Tibial nerve (tissue), 4 donors: ENCODE data around the gene KCNMA1. TPM values are rescaled to one million over a fixed set of nuclear protein-coding genes. Genes with fewer than 3 reads are reported as not detected.
"Not testable (repeated sequence)": the region's sequence is repeated elsewhere in the genome, so short reads cannot be mapped to it uniquely, and the experiment has no call there.

Experiments
- DNase-seq, 2 donors: peaks; one replicate each; pipeline ENCODE4 v3.0.0-alpha.2; 2019; ENCODE audit warnings: low spot score in 2 of 2
- H3K27ac ChIP-seq, 4 donors: fragments of 200-600 bp; sonication (generic) in 3 of 4; one replicate each; pipeline ENCODE4 v1.5.1; 2017 to 2019; ENCODE audit warnings: mild to moderate bottlenecking in 1 of 4
- H3K27me3 ChIP-seq, 2 donors: fragments of 200-600 bp; sonication (generic) in 1 of 2; one replicate each; pipeline versions ENCODE4 v1.5.1 to v1.6.0; 2017 to 2019
- H3K36me3 ChIP-seq, 3 donors: fragments of 200-600 bp; sonication (generic); one replicate each; pipeline ENCODE4 v1.5.1; 2018 to 2019
- H3K4me1 ChIP-seq, 4 donors: fragments of 200-600 bp; sonication (generic) in 3 of 4; one replicate each; pipeline ENCODE4 v1.5.1; 2017 to 2019
- H3K4me3 ChIP-seq, 4 donors: fragments of 200-600 bp; sonication (generic) in 3 of 4; one replicate each; pipeline ENCODE4 v1.5.1; 2017 to 2019; ENCODE audit warnings: mild to moderate bottlenecking in 1 of 4, moderate library complexity in 1 of 4
- H3K9me3 ChIP-seq, 4 donors: fragments of 200-600 bp; sonication (generic) in 3 of 4; one replicate each; pipeline ENCODE4 v1.5.1; 2017 to 2019
- CTCF ChIP-seq, 5 experiments: fragments of 200-600 bp in 3 of 5; fragments of 450-650 bp in 2 of 5; sonication (generic) in 3 of 5; IDR thresholded peaks; one replicate each; pipeline ENCODE4 v1.5.1; 2016 to 2019; ENCODE audit warnings: antibody characterized with exemption in 5 of 5, mild to moderate bottlenecking in 3 of 5, moderate library complexity in 2 of 5
- EP300 ChIP-seq, 2 donors: sonication (generic); formaldehyde crosslinking; IDR thresholded peaks; one replicate each; pipeline ENCODE4 v1.6.1; 2017; ENCODE audit warnings: antibody characterized with exemption in 2 of 2, mild to moderate bottlenecking in 1 of 2
- POLR2A ChIP-seq, 2 donors: fragments of 450-650 bp; IDR thresholded peaks; one replicate each; pipeline ENCODE4 v1.6.1; 2017; ENCODE audit warnings: antibody characterized with exemption in 2 of 2, mild to moderate bottlenecking in 2 of 2, moderate library complexity in 2 of 2
- WGBS, 2 donors: methylation state at CpG; one replicate each; pipeline ENCODE4 v1.1.5; 2018; 5-methylcytosine and 5-hydroxymethylcytosine counted together
- total RNA-seq, 4 donors: library from RNA; depleted of rRNA; stranded (reverse); fragments of >200 nt; gene quantifications; one replicate each; pipeline ENCODE4 v1.1.0, GENCODE V29; 2016

The KCNMA1 gene
- total RNA-seq, 4 donors from 2014 or later: 10.2 to 19.9 (median 13.7) TPM

- 88 to 90% methylated on average over 9 to 10 of the region's 10 CpGs for WGBS, 2 donors
- H3K27ac ChIP-seq: no peak overlapping the region
- TF ChIP-seq EP300 (IDR thresholded peaks at IDR 0.05): no peak
- no peak for TF ChIP-seq POLR2A (IDR thresholded peaks at IDR 0.05)
- TF ChIP-seq CTCF (IDR thresholded peaks at IDR 0.05): no peak
- DNase-seq: no peak
- no peaks in the 10 kb centered on the region for H3K36me3 ChIP-seq
- no peaks in the 10 kb centered on the region for H3K4me1 ChIP-seq
- H3K4me3 ChIP-seq: no peak overlapping the region
- H3K9me3 ChIP-seq: no peaks in the 10 kb centered on the region
- no peaks in the 10 kb centered on the region for H3K27me3 ChIP-seq
Observed at GRCh38 chr10:77575271-77576006, 62.2 kb downstream of the KCNMA1 start.

GRCh38 chr10:77574438-77574837 is 63.2 kb downstream of the KCNMA1 start:
- H3K4me3 ChIP-seq: no peak overlapping the region
- no peak overlapping the region for H3K27ac ChIP-seq
- no peaks in the 10 kb centered on the region for H3K36me3 ChIP-seq
- H3K4me1 ChIP-seq: no peaks in the 10 kb centered on the region
- TF ChIP-seq POLR2A (IDR thresholded peaks at IDR 0.05) (no peak), CTCF (IDR thresholded peaks at IDR 0.05) (peak in 1 of 5 experiments; percentile 8)
- DNase-seq: no peak
- no peaks in the 10 kb centered on the region for H3K9me3 ChIP-seq
- WGBS, 2 donors: 47 to 53% methylated on average over 3 of the region's 3 CpGs
- H3K27me3 ChIP-seq: no peaks in the 10 kb centered on the region

GRCh38 chr10:77572520-77572919 is 65.1 kb downstream of the KCNMA1 start:
- H3K36me3 ChIP-seq, H3K9me3 ChIP-seq, H3K27me3 ChIP-seq, DNase-seq, H3K27ac ChIP-seq, H3K4me1 ChIP-seq, H3K4me3 ChIP-seq: not testable (repeated sequence)
- WGBS, 2 donors: 77 to 87% methylated on average over 4 of the region's 4 CpGs

GRCh38 chr10:77571490-77571889 is 66.1 kb downstream of the KCNMA1 start:
- H3K27ac ChIP-seq: no peak overlapping the region
- no peak for DNase-seq
- H3K4me1 ChIP-seq: no peaks in the 10 kb centered on the region
- no peaks in the 10 kb centered on the region for H3K9me3 ChIP-seq
- no peaks in the 10 kb centered on the region for H3K27me3 ChIP-seq
- whole genome bisulfite sequencing, 2 donors: 66 to 72% methylated on average over 3 of the region's 3 CpGs
- TF ChIP-seq CTCF (IDR thresholded peaks at IDR 0.05) (no peak), EP300 (IDR thresholded peaks at IDR 0.05) (no peak), POLR2A (IDR thresholded peaks at IDR 0.05) (no peak)
- H3K36me3 ChIP-seq: no peaks in the 10 kb centered on the region
- H3K4me3 ChIP-seq: no peak overlapping the region

GRCh38 chr10:77566914-77567566 is 70.6 kb downstream of the KCNMA1 start:
- peaks cover 0 to 14% (median 3%) of the 10 kb centered on the region in 4 donors for H3K4me1 ChIP-seq
- no peak for DNase-seq
- TF ChIP-seq CTCF (IDR thresholded peaks at IDR 0.05) (no peak), POLR2A (IDR thresholded peaks at IDR 0.05) (no peak), EP300 (IDR thresholded peaks at IDR 0.05) (no peak)
- H3K27ac ChIP-seq: no peak overlapping the region
- no peaks in the 10 kb centered on the region for H3K36me3 ChIP-seq
- H3K4me3 ChIP-seq: no peak overlapping the region
- no peaks in the 10 kb centered on the region for H3K9me3 ChIP-seq
- H3K27me3 ChIP-seq: no peaks in the 10 kb centered on the region
- WGBS, 2 donors: 73 to 79% methylated on average over 13 of the region's 13 CpGs
